ENCODE measurements around the gene C8A. TPM values are rescaled to one million over a fixed set of nuclear protein-coding genes. Genes with fewer than 3 reads are reported as not detected.

C8A gene
- total RNA-seq (2014; rRNA removed; shearing (Covaris generic)) (not detected in 2 replicates), polyA plus RNA-seq (2016; fragmentation: Nextera tagmentation; extraction: Ambion mirVana) (not detected in 2 replicates)

GRCh38 chr1:56854521-56855099, at the start of gene C8A:
TSS of gene C8A (plus strand) at chr1:56854797. CDS start at chr1:56854902, 105 bp downstream.
- no peak within 1 kb of the TSS for H3K9ac ChIP-seq
- in situ Hi-C loops (cut with MboI), result no loop called here
- no peaks in the 10 kb centered on the region for H3K9me2 ChIP-seq (ENCODE audit: insufficient read depth)
- no peaks in the 10 kb centered on the region for H3K4me1 ChIP-seq (ENCODE audit: insufficient read depth)
- H3F3A ChIP-seq (ENCODE audit: insufficient read depth), result no peaks in the 10 kb centered on the region
- H3K36me3 ChIP-seq (ENCODE audit: low read depth), result no peaks in the 10 kb centered on the region
- H3K4me2 ChIP-seq (ENCODE audit: unreplicated experiment), result no peak within 1 kb of the TSS
- no peaks in the 10 kb centered on the region for H3K9me3 ChIP-seq (ENCODE audit: low read depth)
- H3K27ac ChIP-seq, result no peak within 1 kb of the TSS
- no peak for TF ChIP-seq EZH2 (IDR thresholded peaks at IDR 0.05; ENCODE audit: insufficient read depth, poor library complexity, severe bottlenecking)
- TF ChIP-seq EZH2phosphoT487 (IDR thresholded peaks at IDR 0.05; ENCODE audit: insufficient read depth, low read depth), result no peak
- no peak within 1 kb of the TSS for H3K4me3 ChIP-seq
- no peaks in the 10 kb centered on the region for H4K20me1 ChIP-seq (ENCODE audit: insufficient read depth)
- no peaks in the 10 kb centered on the region for H3K79me2 ChIP-seq (ENCODE audit: insufficient read depth)
- no peaks in the 10 kb centered on the region for H3K27me3 ChIP-seq (replicated peaks; ENCODE audit: insufficient read depth)
- no peak within 1 kb of the TSS for H2AFZ ChIP-seq
- WGBS, 2 experiments (ENCODE audit: low coverage in 1 of 2, low lambda C conversion rate in 2 of 2, missing lambda C conversion rate in 2 of 2), result 81 to 87% methylated on average over 3 of the region's 3 CpGs
- DNase-seq, result no peak

GRCh38 chr1:56806804-56807203, 47.8 kb upstream of the C8A start:
- Histone ChIP-seq H3K9me2 (ENCODE audit: insufficient read depth) (no peaks in the 10 kb centered on the region), H3K79me2 (ENCODE audit: insufficient read depth) (no peaks in the 10 kb centered on the region), H3F3A (ENCODE audit: insufficient read depth) (no peaks in the 10 kb centered on the region), H3K9ac (no peak overlapping the region), H3K36me3 (ENCODE audit: low read depth) (no peaks in the 10 kb centered on the region), H3K27ac (no peak overlapping the region), H3K4me3 (no peak overlapping the region), H2AFZ (no peak overlapping the region), H3K4me2 (ENCODE audit: unreplicated experiment) (no peak overlapping the region), H3K4me1 (ENCODE audit: insufficient read depth) (no peaks in the 10 kb centered on the region), H3K9me3 (ENCODE audit: low read depth) (no peaks in the 10 kb centered on the region), H4K20me1 (ENCODE audit: insufficient read depth) (no peaks in the 10 kb centered on the region), H3K27me3 (replicated peaks; ENCODE audit: insufficient read depth) (peaks cover 7% of the 10 kb centered on the region; the same call in 1 of the 2 replicates)
- in situ Hi-C loops (cut with MboI), result loop anchor here (25.0 kb wide), 1 partner anchor 1520 kb away; no protein-coding TSS in a partner anchor
- 18 to 26% methylated on average over 3 of the region's 3 CpGs for WGBS, 2 experiments (ENCODE audit: low coverage in 1 of 2, low lambda C conversion rate in 2 of 2, missing lambda C conversion rate in 2 of 2)
- no peak for DNase-seq
- TF ChIP-seq EZH2 (IDR thresholded peaks at IDR 0.05; ENCODE audit: insufficient read depth, poor library complexity, severe bottlenecking) (no peak), EZH2phosphoT487 (IDR thresholded peaks at IDR 0.05; ENCODE audit: insufficient read depth, low read depth) (no peak)

- Histone ChIP-seq H3K9me3 (ENCODE audit: low read depth) (no peaks in the 10 kb centered on the region), H4K20me1 (ENCODE audit: insufficient read depth) (no peaks in the 10 kb centered on the region), H3F3A (ENCODE audit: insufficient read depth) (no peaks in the 10 kb centered on the region), H3K79me2 (ENCODE audit: insufficient read depth) (no peaks in the 10 kb centered on the region), H3K27me3 (replicated peaks; ENCODE audit: insufficient read depth) (peaks cover 15% of the 10 kb centered on the region), H3K36me3 (ENCODE audit: low read depth) (no peaks in the 10 kb centered on the region), H3K9me2 (ENCODE audit: insufficient read depth) (no peaks in the 10 kb centered on the region), H3K4me2 (ENCODE audit: unreplicated experiment) (no peak overlapping the region), H3K4me1 (ENCODE audit: insufficient read depth) (no peaks in the 10 kb centered on the region), H3K4me3 (no peak overlapping the region), H3K9ac (no peak overlapping the region), H3K27ac (no peak overlapping the region), H2AFZ (no peak overlapping the region)
- DNase-seq, result no peak
- WGBS, 2 experiments (ENCODE audit: low coverage in 1 of 2, low lambda C conversion rate in 2 of 2, missing lambda C conversion rate in 2 of 2), result 48% methylated on average over 1 of the region's 1 CpG
- TF ChIP-seq EZH2phosphoT487 (IDR thresholded peaks at IDR 0.05; ENCODE audit: insufficient read depth, low read depth), result no peak
- no peak for TF ChIP-seq EZH2 (IDR thresholded peaks at IDR 0.05; ENCODE audit: insufficient read depth, poor library complexity, severe bottlenecking)
- in situ Hi-C loops (cut with MboI), result loop anchor here (25.0 kb wide), 1 partner anchor 1521 kb away; no protein-coding TSS in a partner anchor
These were observed 46.2 kb upstream of the C8A start for GRCh38 chr1:56808410-56808809.

- WGBS, 2 experiments (ENCODE audit: low coverage in 1 of 2, low lambda C conversion rate in 2 of 2, missing lambda C conversion rate in 2 of 2), result 5 to 6% methylated on average over 2 of the region's 2 CpGs
- no peaks in the 10 kb centered on the region for H3K9me2 ChIP-seq (ENCODE audit: insufficient read depth)
- H3K79me2 ChIP-seq (ENCODE audit: insufficient read depth), result no peaks in the 10 kb centered on the region
- H3F3A ChIP-seq (ENCODE audit: insufficient read depth), result no peaks in the 10 kb centered on the region
- no peak overlapping the region for H2AFZ ChIP-seq
- H3K9me3 ChIP-seq (ENCODE audit: low read depth), result no peaks in the 10 kb centered on the region
- H4K20me1 ChIP-seq (ENCODE audit: insufficient read depth), result no peaks in the 10 kb centered on the region
- DNase-seq, result no peak
- peaks cover 15% of the 10 kb centered on the region for H3K27me3 ChIP-seq (replicated peaks; ENCODE audit: insufficient read depth)
- H3K27ac ChIP-seq, result no peak overlapping the region
- in situ Hi-C loops (cut with MboI), result loop anchor here (25.0 kb wide), 1 partner anchor 1524 kb away; no protein-coding TSS in a partner anchor
- H3K36me3 ChIP-seq (ENCODE audit: low read depth), result no peaks in the 10 kb centered on the region
- H3K4me2 ChIP-seq (ENCODE audit: unreplicated experiment), result no peak overlapping the region
- H3K9ac ChIP-seq, result no peak overlapping the region
- H3K4me1 ChIP-seq (ENCODE audit: insufficient read depth), result peaks cover 4% of the 10 kb centered on the region; the same call in 1 of the 2 replicates
- TF ChIP-seq EZH2 (IDR thresholded peaks at IDR 0.05; ENCODE audit: insufficient read depth, poor library complexity, severe bottlenecking) (no peak), EZH2phosphoT487 (IDR thresholded peaks at IDR 0.05; ENCODE audit: insufficient read depth, low read depth) (no peak)
- H3K4me3 ChIP-seq, result no peak overlapping the region
These were observed 43.3 kb upstream of the C8A start for GRCh38 chr1:56811331-56811730.
